GOT3 (cell line): ENCODE measurements around the gene FHOD3.
"Not testable (repeated sequence)": the region's sequence is repeated elsewhere in the genome, so short reads cannot be mapped to it uniquely, and the experiment has no call there.

Source experiments
- DNase-seq: peaks from one replicate; lab custom pipeline; 2025; ENCODE audit warnings: mixed read lengths; lab: John Stamatoyannopoulos, UW

Gene FHOD3

GRCh38 chr18:36786686-36787085 lies 489.2 kb downstream of the FHOD3 start:
- DNase-seq = no peak

GRCh38 chr18:36792634-36793283 lies 495.2 kb downstream of the FHOD3 start:
- DNase-seq = no peak

- no peak for DNase-seq
Observed at GRCh38 chr18:36798738-36799473, 501.4 kb downstream of the FHOD3 start.

GRCh38 chr18:36805105-36805504 lies 507.6 kb downstream of the FHOD3 start:
- DNase-seq = no peak

- no peak for DNase-seq
Observed at GRCh38 chr18:36808681-36809080, 511.2 kb downstream of the FHOD3 start.

GRCh38 chr18:36809590-36810381 lies 512.3 kb downstream of the FHOD3 start:
- DNase-seq = no peak

GRCh38 chr18:36811430-36811829 lies 513.9 kb downstream of the FHOD3 start:
- no peak for DNase-seq

GRCh38 chr18:36811955-36812354 lies 514.4 kb downstream of the FHOD3 start:
- no peak for DNase-seq

GRCh38 chr18:36812678-36813077 lies 515.2 kb downstream of the FHOD3 start:
- DNase-seq = no peak

GRCh38 chr18:36813101-36813775 lies 515.7 kb downstream of the FHOD3 start:
- no peak for DNase-seq

- DNase-seq = no peak
Observed at GRCh38 chr18:36813824-36814223, 516.3 kb downstream of the FHOD3 start.

GRCh38 chr18:36814994-36815393 lies 517.5 kb downstream of the FHOD3 start:
- DNase-seq = no peak

- not testable (repeated sequence) for DNase-seq
Observed at GRCh38 chr18:36816096-36816495, 518.6 kb downstream of the FHOD3 start.

- DNase-seq = no peak
Observed at GRCh38 chr18:36817039-36817438, 519.5 kb downstream of the FHOD3 start.

GRCh38 chr18:36818652-36819051 lies 521.1 kb downstream of the FHOD3 start:
- DNase-seq = no peak

GRCh38 chr18:36819621-36820020 lies 522.1 kb downstream of the FHOD3 start:
- no peak for DNase-seq

GRCh38 chr18:36821681-36822080 lies 524.2 kb downstream of the FHOD3 start:
- no peak for DNase-seq

- no peak for DNase-seq
Observed at GRCh38 chr18:36825526-36825925, 528.0 kb downstream of the FHOD3 start.

- no peak for DNase-seq
Observed at GRCh38 chr18:36826556-36826955, 529.0 kb downstream of the FHOD3 start.

- DNase-seq = no peak
Observed at GRCh38 chr18:36828157-36828629, 530.7 kb downstream of the FHOD3 start.

GRCh38 chr18:36828630-36829361 lies 531.3 kb downstream of the FHOD3 start, which contains the start of the genes KIAA1328 and TPGS2:
Gene KIAA1328, plus strand, starts transcription at chr18:36829127. Its CDS starts 12 bp downstream, at chr18:36829139.
Gene TPGS2, minus strand, starts transcription at chr18:36829002. Its CDS starts 235 bp downstream, at chr18:36828767.
- peak; percentile 51 for DNase-seq
